Lower leg skin (tissue), 4 donors: Measurements from ENCODE around the gene MIER2. TPM values are rescaled to one million over a fixed set of nuclear protein-coding genes. Genes with fewer than 3 reads are reported as not detected.
A peak's percentile ranks its signal among the peaks of the same experiment; 100 is the strongest.

ENCODE experiments used
- DNase-seq, 2 donors: peaks; one replicate each; pipeline ENCODE4 v3.0.0-alpha.2; 2019; ENCODE audit warnings: low spot score in 2 of 2
- H3K4me3 ChIP-seq: fragments of 200-600 bp; sonication (generic); 2 replicates; pipeline ENCODE4 v1.5.1; 2017; ENCODE audit warnings: mild to moderate bottlenecking, low read depth; ENCODE audit not compliant: poor library complexity, severe bottlenecking
- POLR2A ChIP-seq, 2 donors: fragments of 450-650 bp; IDR thresholded peaks; one replicate each; pipeline ENCODE4 v1.6.1; 2016 to 2017; ENCODE audit warnings: antibody characterized with exemption in 2 of 2, mild to moderate bottlenecking in 1 of 2, moderate library complexity in 1 of 2
- WGBS, 2 donors: methylation state at CpG; one replicate each; pipeline ENCODE4 v1.1.5; 2018; 5-methylcytosine and 5-hydroxymethylcytosine counted together
- intact Hi-C: fragments of 100-400 bp; cut with DNase I; formaldehyde crosslinking; loops from one replicate; pipeline ENCODE4 v1.15.0; 2023; ENCODE audit warnings: low total_unique reads
- total RNA-seq, 4 donors: library from RNA; depleted of rRNA; stranded (reverse); fragments of >200 nt; gene quantifications; one replicate each; pipeline ENCODE4 v1.1.0, GENCODE V29; 2016
- TF ChIP-seq, protein P1 (sequence below), 3 donors: fragments of 450-650 bp; IDR thresholded peaks; one replicate each; pipeline ENCODE4 v1.5.1; 2016; ENCODE audit warnings: antibody characterized with exemption in 3 of 3, mild to moderate bottlenecking in 3 of 3, moderate library complexity in 2 of 3

The MIER2 gene
- total RNA-seq, 4 donors from 2014 or later = 24.6 to 76.3 (median 51.8) TPM

DNA sequence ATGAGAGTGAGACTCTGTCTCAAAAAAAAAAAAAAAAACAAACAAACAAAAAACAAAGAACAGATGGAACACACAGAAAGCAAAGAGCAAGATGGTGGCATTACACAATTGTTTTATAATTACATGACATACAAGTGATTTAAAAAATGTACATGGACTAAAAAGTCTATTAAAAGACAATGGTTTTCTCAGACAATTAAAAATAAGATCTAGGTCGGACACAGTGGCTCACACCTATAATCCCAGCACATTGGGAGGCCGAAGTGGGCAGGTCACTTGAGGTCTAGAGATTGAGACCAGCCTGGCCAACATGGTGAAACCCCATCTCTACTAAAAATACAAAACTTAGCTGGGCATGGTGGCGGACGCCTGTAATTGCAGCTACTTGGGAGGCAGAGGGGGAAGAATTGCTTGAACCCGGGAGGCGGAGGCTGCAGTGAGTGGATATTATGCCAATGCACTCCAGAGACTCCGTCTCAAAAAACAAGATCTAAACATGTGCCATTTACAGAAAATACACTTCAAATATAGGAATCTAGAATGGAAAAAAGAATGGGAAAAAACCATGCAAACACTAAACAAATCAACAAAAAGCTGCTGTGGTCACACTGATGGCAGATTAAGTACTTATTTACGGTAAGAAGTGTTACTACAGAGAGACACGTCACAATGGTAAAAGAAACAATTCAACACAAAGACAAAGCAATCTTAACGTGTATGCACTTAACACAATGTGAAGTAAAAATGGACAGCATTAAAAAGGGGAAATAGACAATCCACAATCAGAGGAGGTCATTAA, 26.7 kb downstream of the MIER2 start:
- no peak overlapping the region for H3K4me3 ChIP-seq
- TF ChIP-seq POLR2A (IDR thresholded peaks at IDR 0.05) = no peak
- TF ChIP-seq, protein P1, sequence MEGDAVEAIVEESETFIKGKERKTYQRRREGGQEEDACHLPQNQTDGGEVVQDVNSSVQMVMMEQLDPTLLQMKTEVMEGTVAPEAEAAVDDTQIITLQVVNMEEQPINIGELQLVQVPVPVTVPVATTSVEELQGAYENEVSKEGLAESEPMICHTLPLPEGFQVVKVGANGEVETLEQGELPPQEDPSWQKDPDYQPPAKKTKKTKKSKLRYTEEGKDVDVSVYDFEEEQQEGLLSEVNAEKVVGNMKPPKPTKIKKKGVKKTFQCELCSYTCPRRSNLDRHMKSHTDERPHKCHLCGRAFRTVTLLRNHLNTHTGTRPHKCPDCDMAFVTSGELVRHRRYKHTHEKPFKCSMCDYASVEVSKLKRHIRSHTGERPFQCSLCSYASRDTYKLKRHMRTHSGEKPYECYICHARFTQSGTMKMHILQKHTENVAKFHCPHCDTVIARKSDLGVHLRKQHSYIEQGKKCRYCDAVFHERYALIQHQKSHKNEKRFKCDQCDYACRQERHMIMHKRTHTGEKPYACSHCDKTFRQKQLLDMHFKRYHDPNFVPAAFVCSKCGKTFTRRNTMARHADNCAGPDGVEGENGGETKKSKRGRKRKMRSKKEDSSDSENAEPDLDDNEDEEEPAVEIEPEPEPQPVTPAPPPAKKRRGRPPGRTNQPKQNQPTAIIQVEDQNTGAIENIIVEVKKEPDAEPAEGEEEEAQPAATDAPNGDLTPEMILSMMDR (IDR thresholded peaks at IDR 0.05) = no peak
- WGBS, 2 donors = 91% methylated on average over 10 of the region's 10 CpGs
- peak in 1 of 2 donors; percentile 26 for DNase-seq
- intact Hi-C loops = no loop called here

DNA sequence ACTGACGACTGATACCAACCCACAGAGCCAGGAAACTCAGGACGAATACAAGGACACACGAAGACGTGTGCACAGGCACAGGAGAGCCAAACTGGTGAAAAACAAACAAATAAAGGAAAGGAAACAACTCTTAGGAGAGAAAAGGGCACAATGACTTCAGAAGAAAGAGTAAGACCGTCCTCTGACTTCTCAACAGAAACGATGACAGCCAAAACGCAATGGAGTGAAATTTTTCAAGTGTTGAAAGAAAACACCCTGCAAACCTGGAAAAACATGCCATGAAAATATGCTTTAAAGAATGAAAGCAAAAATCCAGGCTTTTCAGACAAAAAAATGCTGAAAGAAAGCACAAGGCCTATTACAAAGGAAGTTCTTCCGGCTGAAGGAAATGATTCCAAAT, 28.8 kb downstream of the MIER2 start:
- TF ChIP-seq POLR2A (IDR thresholded peaks at IDR 0.05) = no peak
- TF ChIP-seq, protein P1 (IDR thresholded peaks at IDR 0.05) = no peak
- peak in 1 of 2 donors; percentile 15 for DNase-seq
- H3K4me3 ChIP-seq = no peak overlapping the region
- 94% methylated on average over 8 of the region's 8 CpGs for WGBS, 2 donors
- intact Hi-C loops = no loop called here

DNA sequence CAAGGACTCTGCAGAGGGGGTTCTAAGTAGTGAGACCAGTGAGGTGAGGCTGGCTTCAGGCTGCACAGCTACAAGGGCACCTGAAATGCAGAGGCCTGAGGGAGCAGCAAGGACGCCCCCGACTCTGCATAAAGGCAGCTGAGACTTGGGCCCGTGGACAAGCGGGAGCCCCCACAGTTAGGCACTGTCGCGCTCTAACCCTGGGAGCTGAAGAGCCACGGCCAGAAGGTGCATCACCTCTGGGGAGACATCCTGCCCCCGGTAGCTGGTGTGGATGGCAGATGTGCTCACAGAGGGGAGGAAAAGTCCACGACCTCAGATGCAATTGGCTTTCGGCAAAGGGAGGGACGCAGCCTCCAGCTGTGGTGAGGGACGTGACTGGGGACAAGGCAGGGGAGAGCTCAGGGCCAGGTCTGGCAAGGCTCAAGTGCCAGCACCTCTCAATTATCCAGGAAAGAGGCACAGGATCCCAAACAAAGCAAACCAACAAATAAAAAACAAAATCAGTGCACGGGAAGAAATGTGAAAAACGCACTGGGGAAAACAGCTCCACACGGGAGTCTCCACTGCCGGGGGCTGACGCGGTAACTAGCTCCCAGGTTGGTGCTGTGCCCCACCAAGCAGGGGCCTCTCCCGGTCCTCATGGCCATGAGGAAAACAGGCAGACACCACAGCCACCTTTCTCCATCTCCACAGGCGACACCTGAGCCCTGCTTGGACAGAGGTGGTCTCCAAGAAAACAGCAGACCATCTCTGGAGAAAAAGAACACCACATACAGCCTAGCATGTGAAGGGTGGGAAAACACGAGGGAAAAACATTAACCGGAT, 30.4 kb downstream of the MIER2 start:
- TF ChIP-seq, protein P1 (IDR thresholded peaks at IDR 0.05) = no peak
- no peak for TF ChIP-seq POLR2A (IDR thresholded peaks at IDR 0.05)
- DNase-seq = peak in 1 of 2 donors; percentile 68
- 90 to 91% methylated on average over 22 of the region's 22 CpGs for WGBS, 2 donors
- H3K4me3 ChIP-seq = no peak overlapping the region
- intact Hi-C loops = no loop called here

DNA sequence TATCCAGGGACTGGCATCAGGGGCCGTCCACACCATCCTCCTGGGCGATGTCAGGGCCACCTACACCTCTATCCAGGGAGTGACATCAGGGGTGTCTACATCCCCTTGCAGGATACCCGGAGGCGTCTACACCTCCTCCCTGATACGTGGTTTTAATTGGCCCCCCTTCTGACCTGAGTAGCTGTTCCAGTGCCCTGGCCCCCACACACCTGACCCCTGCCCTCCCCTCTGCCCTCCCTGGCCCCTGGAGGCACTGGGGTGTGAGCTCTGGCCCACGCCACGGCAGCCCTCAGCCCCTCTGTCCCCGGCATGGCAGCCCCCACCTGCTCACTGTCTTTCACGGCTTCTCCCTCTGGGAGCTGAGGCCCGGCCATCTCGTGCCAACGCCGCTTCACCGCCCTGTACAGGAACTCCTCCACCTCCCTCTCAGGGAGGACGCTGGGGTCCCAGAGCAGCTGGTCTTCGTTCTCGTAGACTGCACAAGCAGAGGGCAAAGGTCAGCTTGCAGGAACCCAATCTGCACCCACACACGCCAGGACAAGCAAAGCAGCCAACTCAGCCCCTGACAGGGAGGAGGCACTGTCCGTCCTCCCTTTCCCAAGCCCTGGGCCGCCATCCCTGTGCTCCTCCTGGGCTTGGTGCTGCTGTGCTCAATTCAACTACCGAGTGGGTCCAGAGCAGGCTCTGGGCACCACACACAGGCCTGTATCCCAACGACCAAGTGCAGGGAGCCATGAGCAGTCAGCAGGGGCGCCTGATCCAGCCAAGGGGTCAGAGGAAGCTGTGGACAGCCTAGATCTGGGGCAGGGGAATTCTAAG, 31.2 kb downstream of the MIER2 start:
- 83 to 86% methylated on average over 21 to 23 of the region's 23 CpGs for WGBS, 2 donors
- peak in 1 of 2 donors; percentile 84 for DNase-seq
- no peak overlapping the region for H3K4me3 ChIP-seq
- intact Hi-C loops = no loop called here
- TF ChIP-seq POLR2A (IDR thresholded peaks at IDR 0.05) = no peak
- TF ChIP-seq, protein P1 (IDR thresholded peaks at IDR 0.05) = no peak

DNA sequence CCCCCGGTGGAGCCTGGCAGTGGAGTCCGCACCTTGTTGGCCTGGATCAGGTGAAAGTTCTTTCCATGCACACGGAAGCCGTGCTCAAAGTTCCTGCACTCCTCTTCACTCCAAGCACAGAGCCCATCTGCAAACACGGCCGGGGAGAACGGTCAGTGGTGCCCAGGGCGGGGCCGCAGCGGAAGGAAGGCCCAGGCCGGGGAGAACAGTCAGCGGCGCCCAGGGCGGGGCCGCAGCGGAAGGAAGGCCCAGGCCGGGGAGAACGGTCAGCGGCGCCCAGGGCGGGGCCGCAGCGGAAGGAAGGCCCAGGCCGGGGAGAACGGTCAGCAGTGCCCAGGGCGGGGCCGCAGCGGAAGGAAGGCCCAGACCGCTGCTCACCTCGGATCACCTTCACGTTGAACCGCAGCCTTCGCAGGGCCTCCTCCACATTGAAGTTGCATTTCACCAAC, 32.8 kb downstream of the MIER2 start:
- intact Hi-C loops = no loop called here
- no peak overlapping the region for H3K4me3 ChIP-seq
- no peak for DNase-seq
- TF ChIP-seq POLR2A (IDR thresholded peaks at IDR 0.05) = no peak
- TF ChIP-seq, protein P1 (IDR thresholded peaks at IDR 0.05) = no peak
- WGBS, 2 donors = 93 to 95% methylated on average over 33 of the region's 33 CpGs
